Stimulated activated CD8-positive, alpha-beta memory T cell treated with anti-CD3 and anti-CD28 coated beads, Interleukin-12 subunit alpha, Interleukin-12 subunit beta, amount 100 ng/mL, for 1 hour (primary cell): Measurements from ENCODE around the gene GLIS1.

Experiments
- DNase-seq: peaks from one replicate; pipeline ENCODE4 v3.0.0-alpha.2; 2020; ENCODE audit warnings: low read depth

The GLIS1 gene

DNA sequence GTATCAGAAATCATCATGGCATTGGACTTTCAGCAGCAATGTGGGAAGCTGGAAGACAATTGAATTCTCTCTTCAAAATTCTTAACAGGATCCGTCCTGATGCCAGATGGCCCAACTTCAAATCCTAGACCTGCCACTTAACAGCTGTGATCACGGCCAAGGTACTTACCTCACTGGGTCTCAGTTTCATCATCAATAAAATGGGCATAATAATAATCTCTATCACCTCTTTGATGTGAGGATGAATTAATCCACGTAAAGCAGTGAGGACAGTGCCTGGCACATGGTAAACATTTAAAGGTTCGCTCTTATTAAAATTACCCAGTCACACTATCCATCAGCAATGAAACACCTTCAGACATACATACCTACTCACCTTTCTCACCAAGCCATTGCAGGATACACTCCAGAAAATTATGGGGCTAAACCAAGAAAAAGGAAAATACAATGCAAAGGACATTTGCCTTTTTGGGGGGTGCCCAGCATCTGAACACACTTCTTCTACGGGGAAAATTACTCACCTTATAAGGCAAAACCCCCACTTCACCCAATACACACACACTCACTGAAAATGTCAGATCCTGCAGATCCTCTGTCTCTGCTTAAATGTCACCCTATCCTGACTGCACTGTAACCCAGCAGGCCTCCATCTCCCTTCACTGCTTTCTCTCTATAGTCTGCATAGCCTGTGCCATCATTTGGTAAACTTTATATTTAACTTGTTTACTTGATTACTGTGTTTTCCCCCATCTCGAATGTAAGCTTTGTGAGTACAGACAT lies 21.7 kb downstream of the GLIS1 start:
- DNase-seq = no peak

DNA sequence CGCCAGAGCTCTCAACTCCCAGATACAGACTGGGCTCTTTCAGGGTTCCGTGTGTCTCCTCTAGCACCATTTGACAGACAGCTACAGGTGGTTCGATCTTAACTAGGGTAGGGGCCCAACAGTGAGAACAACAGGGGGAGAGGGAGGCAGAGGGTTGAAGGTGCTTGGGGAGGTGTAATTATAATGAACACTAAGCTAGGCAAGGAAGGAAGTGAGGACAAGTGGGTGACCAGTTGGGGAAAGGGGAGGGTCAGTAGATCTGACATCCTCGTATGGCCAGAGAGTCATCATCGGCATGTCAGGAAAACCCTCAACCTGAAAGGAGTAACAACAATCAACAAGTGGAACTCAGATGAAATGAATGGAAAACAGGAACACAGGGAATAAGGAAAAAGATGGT lies 22.8 kb downstream of the GLIS1 start:
- DNase-seq = no peak

DNA sequence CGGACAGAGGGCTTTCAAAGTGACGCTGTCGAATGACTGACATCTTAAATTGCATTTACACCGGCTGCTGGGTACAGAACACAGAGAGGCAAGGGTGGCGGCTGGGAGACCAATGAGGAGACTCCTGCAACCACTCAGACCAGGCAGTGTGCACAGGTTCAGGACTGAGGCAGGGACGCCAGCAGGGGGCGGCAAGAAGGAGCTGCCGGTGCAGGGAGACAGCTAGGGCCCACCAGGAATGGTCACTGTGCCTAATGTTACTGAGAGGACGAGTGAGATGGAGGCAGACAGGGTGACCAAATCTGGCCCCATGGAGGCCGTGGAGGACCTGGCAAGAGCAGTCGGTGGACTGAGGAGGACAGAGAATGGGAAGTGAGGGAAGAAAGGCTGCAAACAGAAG lies 23.5 kb downstream of the GLIS1 start:
- DNase-seq = no peak

DNA sequence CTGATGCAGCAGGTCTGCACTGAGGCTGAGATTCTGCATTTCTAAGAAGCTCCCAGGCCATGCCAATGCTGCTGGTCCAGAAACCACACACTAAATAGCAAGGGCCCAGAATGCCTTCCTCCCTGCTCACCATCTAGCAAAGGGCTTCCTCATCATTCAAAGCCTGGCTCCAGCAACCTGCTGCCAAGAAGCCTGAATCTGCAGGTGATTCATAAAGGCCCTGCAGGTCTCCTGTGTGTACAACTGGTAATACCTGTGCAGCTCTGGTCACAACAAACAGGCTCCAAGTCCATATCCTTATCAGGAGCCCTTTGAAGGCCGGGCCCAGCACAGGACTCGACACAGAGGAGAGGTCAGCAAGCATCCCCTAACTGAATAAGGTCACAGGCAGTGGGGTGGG lies 26.7 kb downstream of the GLIS1 start:
- no peak for DNase-seq

DNA sequence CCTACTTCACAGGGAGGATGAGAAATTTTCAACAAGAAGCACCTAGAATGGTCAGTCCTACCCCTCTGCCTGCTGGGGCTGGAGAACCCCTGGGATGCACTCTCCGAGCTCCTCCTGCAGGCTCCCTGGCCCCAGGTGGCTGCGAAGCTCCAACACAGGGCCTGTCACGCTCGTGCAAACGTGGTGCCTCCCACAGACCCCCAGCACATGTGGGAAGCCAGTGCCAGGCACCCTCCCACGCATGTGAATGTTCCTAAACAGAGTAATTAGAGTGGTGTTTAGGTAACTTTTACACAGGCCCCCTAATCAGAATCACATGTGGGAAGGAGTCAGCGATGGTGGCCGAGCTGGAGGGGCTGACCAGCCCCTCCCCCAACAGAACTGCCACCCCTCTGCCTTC lies 28.4 kb downstream of the GLIS1 start:
- DNase-seq = no peak

DNA sequence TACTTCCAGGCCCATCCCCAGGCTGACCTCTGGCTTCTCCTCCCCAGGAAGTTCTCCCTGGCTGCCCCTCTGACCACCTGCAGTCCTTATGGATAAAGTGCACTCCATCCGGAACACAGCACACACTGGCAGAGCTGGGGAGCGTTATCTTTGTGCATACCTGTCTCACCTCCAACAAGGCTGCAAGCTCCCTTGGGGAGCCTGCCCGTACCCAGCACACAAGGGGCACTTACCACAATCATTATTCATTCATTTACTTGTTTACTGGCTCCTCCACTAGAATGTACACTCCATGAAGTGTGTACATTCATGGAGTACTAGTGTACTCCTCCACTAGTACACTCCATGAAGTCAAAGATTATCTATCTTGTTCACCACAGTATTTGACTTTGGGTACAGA lies 30.3 kb downstream of the GLIS1 start:
- DNase-seq = no peak

DNA sequence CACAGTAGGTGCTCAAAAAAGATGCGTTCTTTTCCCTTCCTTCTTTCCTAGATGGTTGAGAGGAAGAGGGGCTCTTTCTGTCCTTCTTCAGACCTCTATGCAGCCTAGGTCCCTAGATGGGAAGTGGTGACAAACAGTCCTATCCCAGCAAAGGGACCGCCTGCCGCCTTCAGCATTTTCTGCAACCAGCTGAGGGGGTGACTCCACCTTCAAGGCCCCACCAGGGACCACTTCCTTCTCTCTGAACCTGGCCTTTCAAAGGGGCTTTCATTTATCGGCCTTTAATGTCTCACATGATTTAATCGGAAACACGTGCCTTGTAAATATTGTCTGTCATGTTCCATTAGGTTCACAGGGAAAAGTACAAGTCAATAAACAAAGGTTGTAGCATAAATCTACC lies 32.6 kb downstream of the GLIS1 start:
- no peak for DNase-seq

DNA sequence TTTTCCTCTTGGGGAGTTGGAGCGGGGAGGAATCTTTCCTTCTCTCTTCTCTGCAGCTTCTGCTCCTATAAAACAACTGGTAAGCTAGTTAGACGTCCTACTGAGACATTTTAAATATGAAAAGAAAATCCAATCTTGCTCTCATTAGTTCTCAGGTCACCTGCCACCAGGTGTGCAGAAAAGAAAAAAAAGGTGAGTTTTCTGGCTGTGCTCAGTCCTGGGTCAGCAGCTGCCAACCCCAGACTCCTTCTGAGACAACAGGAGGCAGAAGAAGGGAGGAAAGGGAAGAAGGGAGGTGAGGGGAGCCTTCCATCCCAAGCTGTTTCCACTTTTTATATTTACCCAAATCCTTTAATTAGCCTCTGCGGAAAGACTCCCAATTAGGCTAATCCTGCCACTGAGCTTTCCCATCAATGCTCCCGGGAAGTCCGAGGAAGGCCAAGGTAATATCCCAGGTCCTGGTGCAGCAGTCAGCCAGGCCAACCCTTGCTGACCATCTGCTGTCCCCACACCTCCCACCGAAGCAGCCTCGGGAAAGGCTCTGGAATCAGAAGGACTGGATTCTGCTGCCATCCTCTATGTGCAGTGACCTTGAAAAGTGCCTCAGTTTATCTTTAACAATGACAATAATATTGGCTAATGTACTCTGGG lies 33.4 kb downstream of the GLIS1 start:
- no peak for DNase-seq

DNA sequence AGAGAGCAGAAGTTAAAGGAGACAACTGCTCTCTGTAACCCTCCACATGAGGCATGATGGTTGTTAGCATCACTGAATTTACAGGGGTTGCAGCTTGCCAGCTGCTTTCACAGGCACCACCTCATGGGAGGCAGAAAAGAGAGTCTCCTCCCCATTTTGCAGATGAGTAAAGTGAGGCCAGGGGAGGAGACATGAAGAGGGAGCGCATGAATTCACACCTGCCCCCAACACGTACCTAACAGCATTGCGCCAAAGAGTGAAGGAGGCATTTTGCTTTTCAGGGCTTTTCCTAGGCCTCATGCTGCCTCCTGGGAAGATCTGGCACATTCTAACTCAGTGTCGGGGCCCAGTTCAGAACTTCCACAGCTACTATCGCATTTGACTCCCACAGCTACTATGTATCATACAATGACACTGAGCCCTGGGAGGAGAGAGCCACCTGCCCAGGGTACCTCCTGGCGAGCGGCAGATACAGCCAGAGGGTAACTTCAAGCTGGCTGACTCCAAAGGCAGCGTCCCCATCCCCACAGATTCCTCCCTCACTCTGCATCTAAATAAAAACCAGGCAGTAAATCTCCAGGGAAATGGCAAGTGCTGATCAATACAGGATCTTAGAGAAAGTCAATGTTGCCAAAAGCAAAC lies 34.0 kb downstream of the GLIS1 start:
- DNase-seq = no peak

DNA sequence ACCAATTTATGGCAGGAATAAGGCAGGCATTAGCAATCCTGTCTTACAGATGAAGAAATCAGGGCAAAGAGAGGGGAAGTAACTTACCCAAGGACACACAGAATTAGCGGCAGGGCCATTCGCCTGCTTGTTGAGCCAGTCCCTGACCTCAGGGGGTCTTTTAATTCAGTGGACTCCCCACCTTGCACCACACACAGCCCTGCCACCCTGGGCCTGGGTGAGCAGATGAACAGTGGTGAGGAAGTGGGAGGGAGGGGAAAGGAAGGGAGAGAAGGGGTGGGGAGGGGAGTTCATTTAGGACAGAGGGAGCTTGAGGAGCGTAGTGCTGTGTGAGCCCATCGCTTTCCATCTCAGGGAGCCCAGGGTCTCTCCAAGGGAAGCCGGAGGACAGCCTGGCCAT lies 34.7 kb downstream of the GLIS1 start:
- no peak for DNase-seq

DNA sequence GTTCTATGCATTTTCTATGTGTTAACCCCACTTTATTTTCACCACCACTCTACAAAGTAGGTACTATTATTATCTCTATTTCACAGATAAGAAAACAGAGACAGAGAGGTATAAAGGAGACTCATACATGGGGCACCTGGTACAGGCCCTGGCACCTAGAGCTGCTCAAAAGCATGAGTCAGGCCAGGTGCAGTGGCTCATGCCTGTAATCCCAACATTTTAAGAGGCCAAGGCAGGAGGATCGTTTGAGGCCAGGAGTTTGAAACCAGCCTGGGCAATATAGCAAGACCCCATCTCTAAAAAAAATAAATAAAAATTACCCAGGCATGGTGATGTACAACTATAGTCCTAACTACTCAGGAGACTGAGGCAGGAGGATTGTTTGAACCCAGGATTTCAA lies 35.8 kb downstream of the GLIS1 start:
- no peak for DNase-seq

DNA sequence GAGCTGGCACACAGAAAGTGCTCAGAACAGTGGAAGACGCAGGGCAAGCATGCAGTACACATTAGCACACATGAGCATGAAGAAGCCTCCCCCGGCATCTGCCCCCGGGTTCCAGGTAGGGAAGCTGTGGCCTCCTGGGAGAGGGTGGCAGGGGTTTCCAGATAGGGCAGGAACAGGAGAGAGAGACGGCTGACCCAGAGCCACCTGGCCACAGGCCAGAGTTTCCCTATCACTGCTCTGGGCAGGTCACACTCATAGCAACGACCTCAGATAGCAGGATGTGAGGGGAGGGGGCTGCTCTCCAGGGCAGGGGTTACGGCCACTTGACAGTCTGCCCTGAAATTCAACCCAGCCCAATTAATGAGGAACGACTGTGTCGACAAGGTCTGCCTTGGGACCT lies 36.6 kb downstream of the GLIS1 start:
- no peak for DNase-seq

DNA sequence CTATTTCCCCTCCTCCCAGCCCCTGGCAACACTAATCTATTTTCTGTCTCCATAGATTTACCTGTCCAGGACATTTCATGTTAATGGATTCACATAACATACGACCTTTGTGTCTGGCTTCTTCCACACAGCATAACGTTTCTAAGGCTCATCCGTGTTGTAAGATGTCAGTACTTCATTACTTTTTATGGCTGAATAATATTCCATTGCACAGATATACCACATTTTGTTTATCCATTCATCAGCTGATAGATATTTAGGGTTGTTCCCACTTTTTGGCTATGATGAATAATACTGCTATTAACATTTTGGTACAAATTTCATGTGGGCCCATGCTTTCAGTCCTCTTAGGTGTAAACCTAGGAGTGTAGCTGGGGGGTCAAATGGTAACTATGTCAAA lies 38.2 kb downstream of the GLIS1 start:
- DNase-seq = no peak

DNA sequence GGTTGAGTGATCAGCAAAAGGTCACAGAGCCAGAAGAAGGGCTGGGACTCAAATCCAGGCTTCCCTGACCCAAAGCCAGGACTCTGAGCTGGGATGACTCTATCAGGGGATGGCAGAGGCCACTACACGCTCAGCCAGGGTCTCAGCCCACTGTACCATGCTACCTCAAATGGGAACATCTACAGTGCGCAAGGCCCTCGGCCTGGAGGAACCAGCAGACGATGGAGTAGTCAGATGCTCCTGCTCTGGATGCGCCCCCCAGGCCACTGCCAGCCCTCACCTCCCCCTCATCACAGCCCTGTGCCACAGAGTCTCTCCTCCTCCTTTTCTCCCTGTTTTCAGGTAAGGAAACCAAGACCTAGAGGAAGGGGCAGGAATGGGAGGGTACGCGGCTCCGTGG lies 39.0 kb downstream of the GLIS1 start:
- no peak for DNase-seq

DNA sequence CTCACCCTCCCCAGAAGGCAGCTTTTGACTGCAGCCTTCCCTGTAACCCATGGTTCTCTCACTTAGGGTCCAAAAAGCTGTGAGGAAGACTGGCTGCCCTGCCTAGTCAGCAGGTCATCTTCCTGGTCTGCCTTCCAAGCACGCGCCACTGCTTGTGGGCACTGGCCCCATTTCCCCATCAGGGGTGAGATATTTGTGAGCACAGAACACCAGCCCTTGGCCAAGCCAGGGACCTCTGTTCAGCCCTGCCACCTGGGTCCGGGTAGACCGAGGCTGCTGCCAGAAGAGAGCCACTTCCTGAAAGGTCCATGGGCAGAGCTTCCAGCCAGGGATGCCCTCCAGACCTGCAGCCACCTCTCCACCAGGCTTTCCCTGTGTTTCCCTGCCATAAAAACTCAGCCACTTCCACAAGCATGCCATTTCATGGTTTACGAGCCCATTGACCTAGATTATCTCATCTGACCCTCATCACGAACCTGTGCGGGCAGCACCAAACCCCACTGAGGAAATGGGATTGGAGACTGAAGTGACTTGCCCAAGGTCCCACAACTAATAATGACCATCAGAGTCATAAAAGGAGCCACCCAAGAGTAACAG lies 40.5 kb downstream of the GLIS1 start:
- DNase-seq = no peak

DNA sequence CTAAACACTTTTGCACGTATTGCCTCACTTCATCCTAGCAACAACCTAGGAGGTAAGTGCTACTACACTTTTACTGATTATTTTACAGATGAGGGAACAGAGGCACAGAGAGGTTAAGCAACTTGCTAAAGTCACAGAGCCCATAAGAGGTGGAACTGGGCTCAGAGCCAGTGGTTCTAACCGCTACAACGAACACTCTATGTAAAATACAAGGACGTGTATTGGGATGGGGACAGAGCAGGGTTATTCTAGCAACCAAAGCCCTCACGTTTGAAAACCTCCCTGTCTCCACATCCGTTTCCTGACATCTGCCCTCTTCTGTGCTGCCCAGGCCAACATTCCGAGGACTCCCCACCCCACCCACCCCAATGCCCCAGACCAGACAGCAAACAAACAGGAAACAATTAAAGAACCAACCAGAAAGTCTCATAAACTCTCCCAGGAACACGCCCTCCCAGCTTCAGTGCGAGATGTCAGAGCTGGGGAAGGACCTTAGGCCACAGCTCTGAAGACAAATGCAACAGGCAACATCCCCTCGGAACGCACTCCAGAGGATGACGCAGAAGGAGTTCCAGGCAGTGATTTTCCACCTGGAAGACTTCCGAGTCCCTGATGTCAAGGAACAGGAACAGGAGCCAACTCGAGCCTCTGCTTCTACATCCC lies 41.1 kb downstream of the GLIS1 start:
- DNase-seq = no peak

DNA sequence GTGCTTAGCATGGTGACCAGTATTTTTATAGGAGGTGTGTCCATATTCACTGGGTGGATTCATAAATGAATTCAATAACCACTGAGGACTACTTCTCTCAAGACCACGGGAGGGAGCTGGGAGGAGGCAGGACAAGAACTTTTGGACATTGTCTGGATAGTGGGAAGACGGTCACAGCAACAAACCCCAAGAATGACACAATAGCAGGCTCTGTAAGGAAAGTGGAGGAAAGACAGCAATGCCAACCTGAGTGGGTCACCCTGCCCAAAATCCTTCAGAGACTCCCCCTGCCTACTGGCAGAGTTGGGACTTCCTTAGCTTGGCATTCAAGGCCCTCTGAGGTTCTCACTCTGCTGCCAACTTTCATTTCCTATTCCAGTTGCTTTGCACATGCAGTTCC lies 42.0 kb downstream of the GLIS1 start:
- no peak for DNase-seq

DNA sequence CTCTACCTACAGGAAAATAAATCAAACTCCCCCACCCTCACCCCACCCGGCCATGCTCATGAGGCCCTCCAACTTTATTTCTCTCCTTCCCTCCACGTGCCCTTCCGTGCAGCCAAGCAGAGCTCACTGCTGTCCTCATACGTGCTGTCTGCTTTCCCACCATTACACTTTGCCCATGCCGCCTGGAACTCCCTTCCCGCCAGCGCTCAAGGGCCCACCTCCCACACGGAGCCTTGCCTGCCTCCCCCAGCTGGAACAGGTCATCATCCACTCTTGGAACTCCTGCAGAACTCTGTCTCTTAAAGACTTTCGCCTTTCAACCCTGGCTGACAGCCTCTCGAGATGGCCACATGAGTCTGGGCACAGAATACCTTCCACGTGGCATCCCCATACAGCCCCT lies 42.4 kb downstream of the GLIS1 start:
- no peak for DNase-seq

DNA sequence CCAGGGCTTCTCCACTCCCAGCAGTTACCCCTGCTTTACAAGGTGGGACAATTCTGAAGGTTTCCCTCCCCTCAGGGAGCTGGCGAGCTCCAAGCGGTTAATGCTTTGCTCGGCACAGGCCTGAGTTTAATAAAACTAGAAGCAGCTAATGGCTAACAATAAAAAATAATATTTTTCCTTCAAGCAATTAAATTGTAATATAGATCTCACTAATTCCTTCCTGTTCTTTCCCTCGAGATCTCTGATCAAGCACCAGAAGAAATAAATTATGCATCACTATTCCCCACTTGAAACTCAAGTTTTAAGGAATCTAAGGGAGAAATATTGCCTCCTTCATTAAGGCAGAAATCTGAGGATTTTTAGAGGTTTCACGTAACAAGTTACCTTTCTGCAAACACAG lies 42.9 kb downstream of the GLIS1 start:
- DNase-seq = no peak

DNA sequence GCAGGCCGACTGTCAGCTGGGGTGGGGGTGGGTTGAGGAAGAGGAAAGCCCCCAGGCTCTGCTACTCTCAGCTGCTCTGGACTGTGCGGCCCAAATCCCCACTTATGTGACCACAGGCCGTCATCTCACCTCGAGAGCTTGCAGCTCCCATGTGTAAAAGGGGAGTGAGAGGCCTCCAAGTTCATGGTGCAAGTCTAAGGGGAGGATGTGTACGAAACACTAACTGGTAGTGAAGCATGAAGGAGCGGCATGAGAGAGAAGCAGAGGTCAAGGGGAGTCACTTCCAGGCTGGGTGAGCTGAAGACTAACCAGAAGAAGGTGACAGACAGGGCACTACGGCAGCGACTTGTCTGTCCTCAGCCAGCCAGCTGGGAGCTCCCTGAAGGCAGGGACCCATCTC lies 43.8 kb downstream of the GLIS1 start:
- no peak for DNase-seq

DNA sequence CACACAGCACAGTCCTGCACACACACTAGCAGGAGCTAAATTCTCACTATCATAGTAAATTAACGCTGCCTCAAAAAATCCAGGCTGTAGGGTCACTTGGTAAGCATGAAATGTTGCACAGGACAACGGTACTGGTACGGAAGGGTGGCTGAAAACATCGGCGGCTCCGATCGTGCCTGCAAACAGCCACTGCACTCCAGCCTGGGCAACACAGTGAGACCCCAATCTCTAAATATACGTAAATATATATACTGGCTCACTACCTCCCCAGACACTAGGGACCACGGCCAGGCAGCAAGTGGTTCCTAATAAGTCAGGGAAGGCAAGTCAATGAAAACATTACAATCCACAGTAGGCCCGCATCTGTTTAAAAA lies 44.3 kb downstream of the GLIS1 start:
- no peak for DNase-seq
